Mesodermal cell (in vitro differentiated cells): ENCODE results near the gene ARHGAP18.
A peak's percentile ranks its signal among the peaks of the same experiment; 100 is the strongest.

Source experiments
- H3K27ac ChIP-seq: 2 replicates; pipeline ENCODE4 v1.7.0; 2013; ENCODE audit warnings: mild to moderate bottlenecking, low read depth, low read length, moderate library complexity; ENCODE audit not compliant: severe bottlenecking
- H3K36me3 ChIP-seq: 2 replicates; pipeline ENCODE4 v1.7.1; 2013; ENCODE audit warnings: mild to moderate bottlenecking, low read length, moderate library complexity; ENCODE audit not compliant: control insufficient read depth, insufficient read depth
- H3K4me1 ChIP-seq: one replicate; pipeline ENCODE4 v1.7.1; 2013; ENCODE audit warnings: mild to moderate bottlenecking, low read length; ENCODE audit not compliant: insufficient read depth, control insufficient read depth, poor library complexity, severe bottlenecking
- H3K4me3 ChIP-seq: 2 replicates; pipeline ENCODE4 v1.7.0; 2013; ENCODE audit warnings: low read length, control low read depth, mild to moderate bottlenecking; ENCODE audit not compliant: insufficient read depth, poor library complexity, severe bottlenecking; ENCODE audit errors: extremely low read depth
- H3K9me3 ChIP-seq: 2 replicates; pipeline ENCODE4 v1.7.1; 2013; ENCODE audit warnings: mild to moderate bottlenecking, low read length, moderate library complexity; ENCODE audit not compliant: control insufficient read depth
- WGBS, 2 experiments: methylation state at CpG; one replicate each; pipeline ENCODE4 v1.1.5; 2013; ENCODE audit warnings: missing lambda C conversion rate in 2 of 2; ENCODE audit not compliant: insufficient coverage in 2 of 2; 5-methylcytosine and 5-hydroxymethylcytosine counted together

Gene ARHGAP18

GRCh38 chr6:129555206-129555832 is 154.7 kb downstream of the ARHGAP18 start:
- Histone ChIP-seq H3K4me3 (no peak overlapping the region), H3K4me1 (no peaks in the 10 kb centered on the region), H3K36me3 (no peaks in the 10 kb centered on the region), H3K27ac (no peak overlapping the region), H3K9me3 (no peaks in the 10 kb centered on the region)
- 100% methylated on average over 1 of the region's 5 CpGs; no CpG with 5 or more reads in 1 of the 2 experiments for WGBS, 2 experiments

GRCh38 chr6:129552413-129552812 is 157.6 kb downstream of the ARHGAP18 start:
- Histone ChIP-seq H3K36me3 (no peaks in the 10 kb centered on the region), H3K4me1 (peaks cover 7% of the 10 kb centered on the region), H3K27ac (no peak overlapping the region), H3K4me3 (no peak overlapping the region), H3K9me3 (no peaks in the 10 kb centered on the region)
- WGBS, 2 experiments: 100% methylated on average over 1 of the region's 2 CpGs

- H3K4me3 ChIP-seq: no peak overlapping the region
- peaks cover 17% of the 10 kb centered on the region for H3K4me1 ChIP-seq
- H3K9me3 ChIP-seq: no peaks in the 10 kb centered on the region
- H3K36me3 ChIP-seq: no peaks in the 10 kb centered on the region
- no peak overlapping the region for H3K27ac ChIP-seq
- WGBS, 2 experiments: no CpG with 5 or more reads among the region's 1 CpG
These were observed 158.5 kb downstream of the ARHGAP18 start for GRCh38 chr6:129551486-129551885.

GRCh38 chr6:129546702-129547101 is 163.3 kb downstream of the ARHGAP18 start:
- H3K4me1 ChIP-seq: peaks cover 26% of the 10 kb centered on the region
- H3K36me3 ChIP-seq: no peaks in the 10 kb centered on the region
- 80% methylated on average over 1 of the region's 4 CpGs; no CpG with 5 or more reads in 1 of the 2 experiments for WGBS, 2 experiments
- no peak overlapping the region for H3K4me3 ChIP-seq
- peak overlapping the region; percentile 3 for H3K27ac ChIP-seq
- no peaks in the 10 kb centered on the region for H3K9me3 ChIP-seq

GRCh38 chr6:129544892-129545612 is 164.9 kb downstream of the ARHGAP18 start:
- H3K36me3 ChIP-seq: no peaks in the 10 kb centered on the region
- H3K9me3 ChIP-seq: no peaks in the 10 kb centered on the region
- peaks cover 26% of the 10 kb centered on the region for H3K4me1 ChIP-seq
- peak overlapping the region; percentile 78 for H3K27ac ChIP-seq
- no peak overlapping the region for H3K4me3 ChIP-seq
- 95 to 98% methylated on average over 5 to 6 of the region's 8 CpGs for whole genome bisulfite sequencing, 2 experiments

- Histone ChIP-seq H3K9me3 (no peaks in the 10 kb centered on the region), H3K27ac (no peak overlapping the region), H3K4me1 (peaks cover 26% of the 10 kb centered on the region), H3K4me3 (no peak overlapping the region), H3K36me3 (no peaks in the 10 kb centered on the region)
- no CpG with 5 or more reads among the region's 2 CpGs for WGBS, 2 experiments
These were observed 166.0 kb downstream of the ARHGAP18 start for GRCh38 chr6:129543981-129544380.

GRCh38 chr6:129542705-129543104 is 167.3 kb downstream of the ARHGAP18 start:
- Histone ChIP-seq H3K4me1 (peaks cover 21% of the 10 kb centered on the region), H3K4me3 (no peak overlapping the region), H3K36me3 (no peaks in the 10 kb centered on the region), H3K9me3 (no peaks in the 10 kb centered on the region), H3K27ac (no peak overlapping the region)
- WGBS, 2 experiments: 76 to 84% methylated on average over 2 of the region's 2 CpGs

- WGBS, 2 experiments: 100% methylated on average over 2 of the region's 2 CpGs; no CpG with 5 or more reads in 1 of the 2 experiments
- Histone ChIP-seq H3K4me3 (no peak overlapping the region), H3K36me3 (no peaks in the 10 kb centered on the region), H3K9me3 (no peaks in the 10 kb centered on the region), H3K27ac (no peak overlapping the region), H3K4me1 (no peaks in the 10 kb centered on the region)
These were observed 170.9 kb downstream of the ARHGAP18 start for GRCh38 chr6:129539032-129539431.

- Histone ChIP-seq H3K4me3 (no peak overlapping the region), H3K36me3 (no peaks in the 10 kb centered on the region), H3K4me1 (no peaks in the 10 kb centered on the region), H3K27ac (no peak overlapping the region), H3K9me3 (no peaks in the 10 kb centered on the region)
These were observed 173.7 kb downstream of the ARHGAP18 start for GRCh38 chr6:129536271-129536670.

- Histone ChIP-seq H3K4me3 (no peak overlapping the region), H3K36me3 (no peaks in the 10 kb centered on the region), H3K4me1 (no peaks in the 10 kb centered on the region), H3K27ac (no peak overlapping the region), H3K9me3 (no peaks in the 10 kb centered on the region)
These were observed 175.1 kb downstream of the ARHGAP18 start for GRCh38 chr6:129534926-129535325.
